ENCODE results near the gene PARD3. TPM values are rescaled to one million over a fixed set of nuclear protein-coding genes. Genes with fewer than 3 reads are reported as not detected.

PARD3 gene
- total RNA-seq, 1 donor from 2014 or later: 58.7 TPM

DNA sequence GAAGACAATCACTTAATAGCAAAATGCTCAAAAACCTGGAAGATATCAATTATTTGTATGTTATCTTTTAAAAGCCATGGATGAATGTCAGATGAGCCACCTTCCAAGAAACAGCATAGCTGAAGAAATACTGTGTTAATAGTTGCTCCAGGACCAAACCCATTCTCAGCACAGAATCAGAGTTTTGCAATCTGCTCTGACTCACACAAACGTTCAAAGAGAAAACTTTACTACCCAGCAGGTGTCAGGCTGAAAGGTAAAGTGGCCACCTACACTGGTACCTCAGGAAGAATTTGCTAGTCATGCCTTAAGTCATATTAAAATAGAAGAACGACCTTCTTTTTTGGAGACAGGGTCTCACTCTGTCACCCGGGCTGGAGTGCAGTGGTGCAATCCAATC is 526.5 kb downstream of the PARD3 start:
- H3K27me3 ChIP-seq: no peaks in the 10 kb centered on the region
- no peak overlapping the region for H3K4me2 ChIP-seq
- H2AFZ ChIP-seq (replicated peaks): no peak overlapping the region
- no peak overlapping the region for H3K27ac ChIP-seq
- no peaks in the 10 kb centered on the region for H3K4me1 ChIP-seq
- H3K4me3 Mint-ChIP-seq: no peak overlapping the region
- H3K27ac Mint-ChIP-seq: no peak overlapping the region
- H4K20me1 ChIP-seq (ENCODE audit: low read depth): no peaks in the 10 kb centered on the region
- H3K79me2 ChIP-seq (ENCODE audit: low read depth): no peaks in the 10 kb centered on the region
- H3K9me3 ChIP-seq (ENCODE audit: low read depth): no peaks in the 10 kb centered on the region
- no peak overlapping the region for H3K4me3 ChIP-seq
- H3K4me1 Mint-ChIP-seq: peaks cover 12% of the 10 kb centered on the region
- DNase-seq (ENCODE audit: low spot score): no peak
- no peaks in the 10 kb centered on the region for H3K9me3 Mint-ChIP-seq
- peaks cover 14% of the 10 kb centered on the region for H3K36me3 Mint-ChIP-seq
- no peak overlapping the region for H3K9ac ChIP-seq
- H3F3A ChIP-seq (ENCODE audit: low read depth): no peaks in the 10 kb centered on the region
- no peaks in the 10 kb centered on the region for H3K36me3 ChIP-seq
- peaks cover 2% of the 10 kb centered on the region for H3K27me3 Mint-ChIP-seq (ENCODE audit: insufficient read depth, low read depth)
- TF ChIP-seq, protein P1, sequence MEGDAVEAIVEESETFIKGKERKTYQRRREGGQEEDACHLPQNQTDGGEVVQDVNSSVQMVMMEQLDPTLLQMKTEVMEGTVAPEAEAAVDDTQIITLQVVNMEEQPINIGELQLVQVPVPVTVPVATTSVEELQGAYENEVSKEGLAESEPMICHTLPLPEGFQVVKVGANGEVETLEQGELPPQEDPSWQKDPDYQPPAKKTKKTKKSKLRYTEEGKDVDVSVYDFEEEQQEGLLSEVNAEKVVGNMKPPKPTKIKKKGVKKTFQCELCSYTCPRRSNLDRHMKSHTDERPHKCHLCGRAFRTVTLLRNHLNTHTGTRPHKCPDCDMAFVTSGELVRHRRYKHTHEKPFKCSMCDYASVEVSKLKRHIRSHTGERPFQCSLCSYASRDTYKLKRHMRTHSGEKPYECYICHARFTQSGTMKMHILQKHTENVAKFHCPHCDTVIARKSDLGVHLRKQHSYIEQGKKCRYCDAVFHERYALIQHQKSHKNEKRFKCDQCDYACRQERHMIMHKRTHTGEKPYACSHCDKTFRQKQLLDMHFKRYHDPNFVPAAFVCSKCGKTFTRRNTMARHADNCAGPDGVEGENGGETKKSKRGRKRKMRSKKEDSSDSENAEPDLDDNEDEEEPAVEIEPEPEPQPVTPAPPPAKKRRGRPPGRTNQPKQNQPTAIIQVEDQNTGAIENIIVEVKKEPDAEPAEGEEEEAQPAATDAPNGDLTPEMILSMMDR (IDR thresholded peaks at IDR 0.05): no peak
- TF ChIP-seq EZH2 (IDR thresholded peaks at IDR 0.05): no peak
- no peak for TF ChIP-seq EZH2phosphoT487 (IDR thresholded peaks at IDR 0.05)

- Mint-ChIP-seq H3K4me3 (no peak overlapping the region), H3K27me3 (ENCODE audit: insufficient read depth, low read depth) (peaks cover 2% of the 10 kb centered on the region), H3K36me3 (peaks cover 19% of the 10 kb centered on the region), H3K9me3 (no peaks in the 10 kb centered on the region), H3K27ac (no peak overlapping the region), H3K4me1 (peaks cover 2% of the 10 kb centered on the region)
- Histone ChIP-seq H2AFZ (replicated peaks) (no peak overlapping the region), H3K36me3 (no peaks in the 10 kb centered on the region), H3K4me3 (no peak overlapping the region), H3K27me3 (no peaks in the 10 kb centered on the region), H3K4me1 (no peaks in the 10 kb centered on the region), H3K27ac (no peak overlapping the region), H3K4me2 (no peak overlapping the region), H4K20me1 (ENCODE audit: low read depth) (no peaks in the 10 kb centered on the region), H3F3A (ENCODE audit: low read depth) (no peaks in the 10 kb centered on the region), H3K9me3 (ENCODE audit: low read depth) (no peaks in the 10 kb centered on the region), H3K79me2 (ENCODE audit: low read depth) (no peaks in the 10 kb centered on the region), H3K9ac (no peak overlapping the region)
- no peak for DNase-seq (ENCODE audit: low spot score)
- TF ChIP-seq EZH2phosphoT487 (IDR thresholded peaks at IDR 0.05): no peak
- no peak for TF ChIP-seq EZH2 (IDR thresholded peaks at IDR 0.05)
- TF ChIP-seq, protein P1 (IDR thresholded peaks at IDR 0.05): no peak
Observed at GRCh38 chr10:34286136-34286739, 528.9 kb downstream of the PARD3 start.

DNA sequence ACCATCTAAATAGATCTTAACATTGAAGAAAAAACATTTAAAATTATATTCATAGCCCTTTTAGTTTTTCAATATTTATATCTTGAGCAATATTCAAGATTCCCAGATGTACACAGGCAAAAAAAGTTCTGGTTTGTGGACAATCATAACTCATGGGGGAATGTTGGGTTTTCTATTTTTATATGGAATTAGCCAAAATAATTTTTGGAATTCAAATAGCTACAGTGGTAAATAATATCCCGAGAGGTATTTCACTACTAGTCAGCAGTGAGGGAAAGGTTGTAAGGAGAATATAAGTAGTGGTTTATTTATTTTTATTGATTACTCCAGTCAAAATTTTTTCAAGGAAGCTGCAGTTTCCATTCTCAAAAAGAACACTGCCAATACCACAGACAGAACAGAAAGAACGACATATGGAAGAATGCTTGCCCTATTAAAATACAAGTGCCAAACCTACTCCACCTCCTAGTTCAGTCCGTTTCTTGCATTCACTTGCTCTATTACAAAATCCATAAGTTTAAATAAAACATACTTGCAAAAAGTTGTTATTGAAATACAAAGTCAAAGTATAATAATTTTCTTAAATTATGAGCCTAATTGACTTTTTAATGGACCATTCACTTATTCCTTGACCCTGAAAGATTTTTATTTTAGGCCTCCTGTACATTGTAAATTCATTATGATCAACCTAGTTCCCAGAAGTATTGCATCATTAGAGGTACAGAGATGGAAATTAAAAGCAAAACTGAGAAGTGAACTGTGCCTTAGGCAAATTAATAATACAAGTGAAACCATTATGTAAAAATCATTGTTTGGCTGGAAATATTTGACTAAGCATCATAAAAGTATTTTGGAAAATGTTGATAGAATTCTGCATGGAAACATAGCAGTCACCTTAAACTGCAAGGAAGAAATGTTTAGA is 533.2 kb downstream of the PARD3 start:
- Mint-ChIP-seq H3K27me3 (ENCODE audit: insufficient read depth, low read depth) (no peaks in the 10 kb centered on the region), H3K4me3 (no peak overlapping the region), H3K4me1 (peaks cover 6% of the 10 kb centered on the region), H3K36me3 (peaks cover 15% of the 10 kb centered on the region), H3K9me3 (no peaks in the 10 kb centered on the region), H3K27ac (no peak overlapping the region)
- Histone ChIP-seq H3K36me3 (no peaks in the 10 kb centered on the region), H3K4me3 (no peak overlapping the region), H3K27ac (no peak overlapping the region), H3K4me2 (no peak overlapping the region), H3K9me3 (ENCODE audit: low read depth) (no peaks in the 10 kb centered on the region), H3K4me1 (no peaks in the 10 kb centered on the region), H3K79me2 (ENCODE audit: low read depth) (no peaks in the 10 kb centered on the region), H4K20me1 (ENCODE audit: low read depth) (no peaks in the 10 kb centered on the region), H3K27me3 (no peaks in the 10 kb centered on the region), H3F3A (ENCODE audit: low read depth) (no peaks in the 10 kb centered on the region), H2AFZ (replicated peaks) (no peak overlapping the region), H3K9ac (no peak overlapping the region)
- TF ChIP-seq EZH2phosphoT487 (IDR thresholded peaks at IDR 0.05) (no peak), EZH2 (IDR thresholded peaks at IDR 0.05) (no peak)
- TF ChIP-seq, protein P1 (IDR thresholded peaks at IDR 0.05): no peak
- no peak for DNase-seq (ENCODE audit: low spot score)

Data from neural progenitor cell (in vitro differentiated cells).